GM19043 (cell line): ENCODE data around the gene SEH1L.

ENCODE experiments used
- ATAC-seq: cut with Tn5 transposase; IDR thresholded peaks from one replicate; pipeline ENCODE4 v1.9.1; 2021; ENCODE audit warnings: low read depth; ENCODE audit not compliant: unreplicated experiment

Gene SEH1L

DNA sequence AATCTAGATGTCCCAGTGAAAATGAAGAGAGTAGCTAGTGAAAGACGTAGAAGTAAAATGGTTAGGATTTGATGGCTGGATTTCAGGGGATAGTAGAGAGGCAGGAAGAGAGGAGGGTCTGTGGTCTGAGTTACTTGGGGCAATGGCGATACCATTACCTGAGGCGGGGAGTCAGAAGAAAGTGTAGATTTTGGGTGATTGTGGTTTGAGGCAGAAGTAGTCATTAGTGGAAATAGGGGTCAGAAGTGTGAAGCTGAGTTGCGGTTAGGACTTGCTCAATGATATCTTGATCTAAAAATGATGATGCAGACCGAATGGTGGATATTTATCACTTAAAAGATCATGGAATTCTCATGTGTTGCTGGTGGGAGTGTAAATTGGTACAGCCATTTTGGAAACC lies 84.4 kb downstream of the SEH1L start:
- ATAC-seq = no peak

- no peak for ATAC-seq
Measured at GRCh38 chr18:13035249-13035914, 87.6 kb downstream of the SEH1L start.

DNA sequence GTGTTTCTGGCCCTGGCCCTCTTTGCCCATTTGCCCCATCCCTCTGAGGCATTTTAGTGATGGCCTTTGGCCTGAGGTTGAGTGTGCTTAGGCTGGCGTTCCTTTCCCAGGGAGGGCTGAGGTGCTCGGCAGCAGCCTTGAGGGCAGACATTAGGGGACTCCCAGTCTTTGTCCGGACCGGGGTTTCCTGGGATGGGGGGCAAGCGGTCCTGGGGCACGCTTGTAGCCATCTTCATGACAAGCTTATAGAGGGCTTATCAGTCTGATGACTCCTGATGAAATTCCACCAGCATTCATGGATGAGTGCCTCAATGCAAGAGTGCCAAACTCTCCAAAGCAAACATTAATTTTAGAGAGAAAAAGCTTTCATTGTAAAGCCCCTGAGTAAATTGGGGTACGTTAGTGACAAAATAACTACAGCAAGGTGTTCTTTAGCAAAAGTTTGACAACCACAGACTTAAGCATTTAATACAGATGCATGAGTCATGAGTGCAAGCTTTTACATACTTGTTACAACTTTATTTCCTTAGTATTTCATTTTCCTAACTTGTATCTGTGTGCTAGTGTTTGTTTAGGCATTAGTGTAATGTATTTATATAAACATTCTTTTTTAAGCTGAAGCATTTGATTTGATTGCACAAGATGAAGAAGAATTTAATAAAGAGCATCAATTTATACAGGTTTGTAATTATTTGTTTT lies 89.0 kb downstream of the SEH1L start:
- ATAC-seq = no peak
